Rectal smooth muscle tissue (tissue), 1 donor: ENCODE data around the gene ATF1.

Experiments
- H3K27ac ChIP-seq: one replicate; pipeline ENCODE4 v1.7.0; 2013; ENCODE audit warnings: low read depth, low read length, inconsistent platforms
- H3K27me3 ChIP-seq: one replicate; pipeline ENCODE4 v1.7.0; 2013; ENCODE audit warnings: low read length; ENCODE audit not compliant: control insufficient read depth, insufficient read depth
- H3K36me3 ChIP-seq: one replicate; pipeline ENCODE4 v1.7.0; 2013; ENCODE audit warnings: low read length; ENCODE audit not compliant: control insufficient read depth, insufficient read depth
- H3K4me1 ChIP-seq: one replicate; pipeline ENCODE4 v1.7.0; 2013; ENCODE audit warnings: low read length; ENCODE audit not compliant: control insufficient read depth, insufficient read depth
- H3K4me3 ChIP-seq: one replicate; pipeline ENCODE4 v1.7.0; 2013; ENCODE audit warnings: low read length
- H3K9ac ChIP-seq: one replicate; pipeline ENCODE4 v1.7.0; 2013; ENCODE audit warnings: low read length

ATF1 gene

DNA sequence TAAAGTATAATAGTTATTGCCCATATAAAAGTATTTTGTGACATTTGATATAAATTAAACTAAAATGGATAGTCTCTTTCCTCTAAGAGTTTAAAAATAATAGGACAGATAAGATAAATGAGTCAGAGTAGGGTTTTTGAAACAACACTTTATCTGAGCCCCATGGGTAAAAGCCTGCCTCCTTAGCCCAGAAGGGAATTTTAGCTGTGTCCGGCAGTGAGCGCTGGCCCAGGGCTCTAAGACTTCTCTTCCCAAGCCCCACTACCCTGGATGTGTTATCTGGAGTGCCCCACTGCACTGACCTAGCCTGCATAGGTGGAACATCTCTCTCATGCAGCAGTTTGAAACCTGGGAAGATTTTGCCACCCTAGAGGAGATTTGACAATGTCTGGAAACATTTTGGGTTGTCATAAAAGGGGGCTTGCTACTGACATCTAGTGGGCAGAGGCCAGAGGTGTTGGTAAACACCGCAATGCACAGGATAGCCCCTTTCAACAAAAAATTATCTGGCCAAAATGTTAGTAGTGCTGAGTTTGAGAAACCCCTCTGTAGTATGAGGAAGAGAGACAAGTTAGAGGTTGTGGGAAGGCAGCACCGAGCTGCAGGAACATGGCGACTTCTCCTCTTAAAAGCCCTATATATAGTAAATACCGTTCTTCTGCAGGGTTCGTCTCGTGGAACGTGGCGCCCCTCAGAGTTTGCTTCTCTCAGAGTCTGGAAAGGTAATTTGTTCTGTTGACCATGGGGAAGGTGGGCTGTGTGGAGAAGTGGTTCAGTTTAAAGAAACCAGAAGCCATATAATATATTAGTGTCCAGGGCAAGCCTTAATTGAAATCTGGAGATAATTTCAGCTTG, 29.3 kb upstream of the ATF1 start:
- Histone ChIP-seq H3K27ac (no peak overlapping the region), H3K4me3 (no peak overlapping the region), H3K4me1 (no peaks in the 10 kb centered on the region), H3K27me3 (no peaks in the 10 kb centered on the region), H3K9ac (no peak overlapping the region), H3K36me3 (peaks cover 21% of the 10 kb centered on the region)

DNA sequence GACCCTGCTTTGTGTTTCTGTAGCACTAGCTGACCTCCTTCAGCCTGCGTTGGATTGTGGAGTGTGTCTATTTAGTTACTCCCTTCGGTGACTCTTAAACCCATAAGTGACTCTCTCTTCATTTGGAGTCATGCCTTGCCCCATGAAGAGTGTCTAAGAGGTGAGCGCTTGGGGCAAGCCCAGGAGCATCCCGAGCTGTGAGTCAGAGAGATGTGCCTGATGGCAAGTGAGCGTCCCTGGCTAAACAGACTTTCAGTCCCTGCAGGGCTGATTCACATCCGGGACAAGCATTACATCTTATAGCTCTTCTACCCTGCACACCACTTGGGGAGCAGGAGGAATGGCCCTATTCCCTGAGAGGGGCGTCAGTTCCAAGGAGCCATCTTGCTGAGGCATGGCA, 24.3 kb upstream of the ATF1 start:
- H3K36me3 ChIP-seq = peaks cover 23% of the 10 kb centered on the region
- no peak overlapping the region for H3K27ac ChIP-seq
- H3K4me3 ChIP-seq = no peak overlapping the region
- no peaks in the 10 kb centered on the region for H3K27me3 ChIP-seq
- no peaks in the 10 kb centered on the region for H3K4me1 ChIP-seq
- H3K9ac ChIP-seq = no peak overlapping the region

DNA sequence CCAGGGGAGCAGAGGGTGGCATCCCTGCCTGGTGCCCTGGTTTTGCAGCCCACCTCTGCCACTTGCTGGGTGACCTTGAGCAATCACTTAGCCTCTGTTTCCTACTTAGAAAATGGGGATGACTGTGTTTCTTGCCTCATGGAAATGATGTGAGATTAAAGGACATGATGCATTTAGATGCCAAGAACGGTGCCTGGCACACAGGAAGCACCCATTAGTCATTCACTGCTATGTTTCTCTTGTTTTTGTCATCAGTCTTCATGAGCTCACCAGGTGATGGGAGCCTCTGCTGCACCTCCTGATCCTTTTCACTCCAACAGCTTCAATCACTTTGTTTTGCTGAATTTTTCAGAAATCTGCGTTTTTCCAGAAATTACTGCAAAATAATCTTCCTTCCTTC, 23.6 kb upstream of the ATF1 start:
- Histone ChIP-seq H3K4me3 (no peak overlapping the region), H3K36me3 (peaks cover 25% of the 10 kb centered on the region), H3K9ac (no peak overlapping the region), H3K4me1 (no peaks in the 10 kb centered on the region), H3K27me3 (no peaks in the 10 kb centered on the region), H3K27ac (no peak overlapping the region)

DNA sequence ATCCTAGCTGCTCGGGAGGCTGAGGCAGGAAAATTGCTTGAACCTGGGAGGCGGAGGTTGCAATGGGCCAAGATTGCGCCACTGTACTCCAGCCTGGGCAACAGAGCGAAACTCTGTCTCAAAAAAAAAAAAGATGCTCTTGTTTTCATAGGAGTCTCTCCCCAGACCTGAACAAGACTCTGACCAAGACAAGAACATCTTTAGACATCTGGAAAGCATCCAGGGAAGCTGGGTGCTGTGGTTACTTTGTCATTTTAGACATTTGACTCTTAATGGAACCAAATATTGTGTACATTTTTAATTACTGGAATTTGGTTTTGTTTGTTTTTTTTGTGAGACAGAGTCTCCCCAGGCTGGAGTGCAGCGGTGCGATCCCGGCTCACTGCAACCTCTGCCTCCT, 21.1 kb upstream of the ATF1 start:
- H3K36me3 ChIP-seq = peaks cover 27% of the 10 kb centered on the region
- no peaks in the 10 kb centered on the region for H3K27me3 ChIP-seq
- no peaks in the 10 kb centered on the region for H3K4me1 ChIP-seq
- no peak overlapping the region for H3K4me3 ChIP-seq
- H3K9ac ChIP-seq = no peak overlapping the region
- H3K27ac ChIP-seq = no peak overlapping the region

DNA sequence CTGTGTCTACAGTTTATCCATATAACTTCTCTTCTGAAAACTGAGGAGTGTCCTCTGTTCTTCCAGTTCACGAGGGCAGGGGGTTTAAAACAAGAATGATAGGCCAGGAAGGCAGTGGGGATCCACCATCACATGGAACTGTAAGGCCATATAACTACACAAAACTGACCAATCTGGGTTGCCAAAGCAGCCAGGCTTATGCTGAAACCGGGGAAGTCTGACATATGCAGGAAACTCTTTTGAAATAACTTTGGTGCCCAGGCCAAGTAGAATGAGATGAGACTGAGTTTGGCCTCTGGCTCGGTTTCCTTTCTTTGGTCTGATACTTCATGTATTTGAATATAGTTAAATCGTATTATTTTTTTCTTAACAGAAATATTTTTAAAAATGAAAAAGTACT, 18.0 kb upstream of the ATF1 start:
- H3K4me3 ChIP-seq = no peak overlapping the region
- no peaks in the 10 kb centered on the region for H3K27me3 ChIP-seq
- H3K9ac ChIP-seq = no peak overlapping the region
- H3K4me1 ChIP-seq = no peaks in the 10 kb centered on the region
- peaks cover 20% of the 10 kb centered on the region for H3K36me3 ChIP-seq
- no peak overlapping the region for H3K27ac ChIP-seq

DNA sequence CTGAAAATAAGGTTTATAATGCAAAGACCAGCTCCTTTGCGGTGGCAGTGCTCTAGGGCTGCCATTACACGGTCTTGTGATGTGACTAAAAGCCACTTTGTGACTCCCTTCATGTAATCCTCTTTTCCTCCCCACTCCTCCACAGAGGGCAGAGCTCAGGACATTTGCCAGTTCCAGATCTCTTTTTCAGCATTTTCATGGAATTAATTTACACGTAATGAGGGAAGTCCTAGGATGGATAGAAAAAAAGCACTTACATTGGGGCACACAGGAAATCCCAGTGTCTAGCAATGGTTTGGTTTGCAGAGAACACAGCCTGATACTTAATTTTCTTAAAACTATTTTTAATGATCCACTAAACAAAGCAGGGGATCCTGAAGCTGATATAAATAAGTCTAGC, 17.5 kb upstream of the ATF1 start:
- Histone ChIP-seq H3K4me3 (no peak overlapping the region), H3K27ac (no peak overlapping the region), H3K4me1 (no peaks in the 10 kb centered on the region), H3K27me3 (no peaks in the 10 kb centered on the region), H3K36me3 (peaks cover 19% of the 10 kb centered on the region), H3K9ac (no peak overlapping the region)

DNA sequence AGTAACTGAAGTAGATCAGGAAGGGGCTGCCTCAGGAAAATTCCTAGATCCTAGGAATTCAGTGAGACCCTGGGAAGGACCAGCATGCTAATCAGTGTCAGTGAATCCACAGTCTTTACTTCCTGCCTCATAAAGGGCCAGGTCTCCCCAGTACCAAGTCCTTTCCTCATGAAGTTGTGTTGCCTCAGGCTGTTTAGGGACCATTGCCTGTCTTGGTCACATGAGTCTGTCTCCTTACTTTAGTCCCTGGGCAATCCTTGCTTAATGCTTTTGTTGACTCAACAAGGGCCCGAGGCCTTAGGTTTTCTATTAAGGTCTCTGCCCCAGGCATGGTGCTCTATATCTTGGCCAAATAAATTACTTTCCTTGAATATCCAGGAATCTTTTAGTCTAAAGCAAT, 16.1 kb upstream of the ATF1 start:
- H3K27me3 ChIP-seq = no peaks in the 10 kb centered on the region
- no peak overlapping the region for H3K9ac ChIP-seq
- no peak overlapping the region for H3K27ac ChIP-seq
- H3K4me1 ChIP-seq = no peaks in the 10 kb centered on the region
- no peak overlapping the region for H3K4me3 ChIP-seq
- H3K36me3 ChIP-seq = peaks cover 15% of the 10 kb centered on the region

DNA sequence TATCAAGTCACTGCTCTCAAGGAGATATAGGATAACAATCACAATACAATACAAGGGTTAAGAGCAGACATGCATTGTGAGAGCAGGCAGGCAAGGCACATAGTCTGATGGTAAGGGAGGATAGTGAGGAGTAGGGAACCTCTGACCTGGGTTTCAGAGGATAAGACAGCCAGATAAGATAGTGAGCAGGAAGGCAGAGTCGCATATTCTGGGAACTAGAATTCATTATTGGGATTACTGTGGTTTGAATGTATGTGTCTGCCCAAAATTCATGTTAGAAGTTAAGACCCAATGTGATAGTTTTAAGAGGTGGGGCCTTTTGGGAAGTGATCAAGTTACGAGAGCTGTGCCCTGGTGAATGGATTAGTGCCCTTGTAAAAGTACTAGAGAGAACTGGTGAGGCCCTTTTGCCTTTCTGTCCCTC, 14.4 kb upstream of the ATF1 start:
- H3K4me1 ChIP-seq = no peaks in the 10 kb centered on the region
- H3K9ac ChIP-seq = no peak overlapping the region
- no peaks in the 10 kb centered on the region for H3K27me3 ChIP-seq
- H3K4me3 ChIP-seq = no peak overlapping the region
- no peak overlapping the region for H3K27ac ChIP-seq
- peaks cover 13% of the 10 kb centered on the region for H3K36me3 ChIP-seq

DNA sequence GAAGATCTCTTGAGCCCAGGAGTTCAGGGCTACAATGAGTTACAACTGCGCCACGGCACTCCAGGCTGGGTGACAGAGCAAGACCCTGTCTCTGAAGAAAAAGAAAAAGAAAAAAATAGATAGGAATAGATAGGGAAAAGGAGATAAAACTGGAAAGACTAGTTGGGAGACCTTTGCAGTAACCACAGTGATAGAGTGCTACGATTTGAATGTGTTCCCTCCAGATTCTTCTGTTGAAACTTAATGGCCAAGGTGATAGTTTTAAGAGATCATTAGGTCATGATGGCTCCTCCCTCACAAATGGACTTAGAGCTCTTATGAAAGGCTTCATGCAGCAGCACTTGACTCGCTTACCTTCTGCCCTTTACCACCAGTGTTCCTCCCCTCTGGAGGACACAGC, 13.5 kb upstream of the ATF1 start:
- no peaks in the 10 kb centered on the region for H3K4me1 ChIP-seq
- no peak overlapping the region for H3K9ac ChIP-seq
- H3K36me3 ChIP-seq = peaks cover 10% of the 10 kb centered on the region
- no peak overlapping the region for H3K27ac ChIP-seq
- H3K4me3 ChIP-seq = no peak overlapping the region
- no peaks in the 10 kb centered on the region for H3K27me3 ChIP-seq

DNA sequence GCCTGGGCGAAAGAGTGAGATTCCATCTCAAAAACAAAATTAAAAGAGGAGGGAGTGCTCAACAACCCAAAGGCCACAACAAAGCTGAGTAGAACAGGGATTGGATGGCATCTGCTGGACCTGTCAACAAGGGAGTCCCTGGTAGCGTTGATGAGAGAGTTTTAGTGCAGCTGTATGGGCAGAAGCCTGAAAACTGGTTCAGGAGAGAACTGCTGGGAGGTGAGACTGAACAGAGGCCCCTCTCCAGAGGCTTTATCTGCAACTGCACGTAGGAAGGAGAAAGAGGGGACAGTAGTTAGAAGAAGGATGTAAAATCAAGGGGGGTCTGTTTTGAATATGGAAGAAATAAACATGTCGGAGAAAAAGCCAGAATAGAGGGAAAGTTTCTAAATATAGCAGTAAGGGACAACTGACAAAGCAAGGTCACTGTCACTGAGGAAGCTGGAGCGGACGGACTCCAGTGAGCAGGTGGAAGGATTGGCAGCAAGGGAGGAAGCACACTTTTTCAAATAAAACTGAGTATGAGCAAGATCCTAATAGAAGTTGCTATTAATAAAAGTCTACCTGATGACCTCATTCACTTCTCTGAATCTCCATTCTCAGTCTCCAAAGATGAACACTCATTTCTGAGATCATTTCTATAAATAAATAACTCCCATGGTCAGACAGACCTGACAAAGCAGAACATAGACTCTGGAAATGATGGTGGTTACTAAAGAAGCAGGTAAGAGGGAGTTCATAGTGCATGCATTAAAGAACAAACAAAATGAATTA, 11.8 kb upstream of the ATF1 start:
- Histone ChIP-seq H3K27me3 (no peaks in the 10 kb centered on the region), H3K27ac (no peak overlapping the region), H3K4me1 (no peaks in the 10 kb centered on the region), H3K9ac (no peak overlapping the region), H3K36me3 (peaks cover 10% of the 10 kb centered on the region), H3K4me3 (no peak overlapping the region)

DNA sequence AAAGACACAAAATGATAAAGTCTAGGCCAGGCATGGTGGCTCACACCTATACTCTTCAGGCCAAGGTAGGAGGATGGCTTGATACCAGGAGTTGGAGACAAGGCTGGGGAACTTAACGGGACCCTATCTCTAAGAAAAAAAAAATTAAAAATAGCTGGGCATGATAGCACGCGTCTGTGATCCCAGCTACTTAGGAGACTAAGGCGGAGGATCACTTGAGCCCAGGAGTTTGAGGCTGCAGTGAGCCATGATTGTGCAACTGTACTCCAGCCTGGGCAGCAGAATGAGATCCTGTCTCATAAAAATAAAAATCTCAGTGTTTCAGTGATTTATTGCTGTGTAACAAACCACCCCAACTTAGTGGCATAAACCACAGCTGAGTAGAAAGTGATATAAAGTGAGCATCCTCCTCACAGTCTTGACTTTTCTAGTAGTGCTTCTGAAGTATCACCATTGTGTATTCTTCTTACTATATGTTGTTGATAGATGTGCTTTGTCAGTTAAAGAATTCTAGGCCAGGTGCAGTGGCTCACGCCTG, 10.6 kb upstream of the ATF1 start:
- Histone ChIP-seq H3K4me3 (no peak overlapping the region), H3K4me1 (no peaks in the 10 kb centered on the region), H3K9ac (no peak overlapping the region), H3K27ac (no peak overlapping the region), H3K27me3 (no peaks in the 10 kb centered on the region), H3K36me3 (no peaks in the 10 kb centered on the region)

DNA sequence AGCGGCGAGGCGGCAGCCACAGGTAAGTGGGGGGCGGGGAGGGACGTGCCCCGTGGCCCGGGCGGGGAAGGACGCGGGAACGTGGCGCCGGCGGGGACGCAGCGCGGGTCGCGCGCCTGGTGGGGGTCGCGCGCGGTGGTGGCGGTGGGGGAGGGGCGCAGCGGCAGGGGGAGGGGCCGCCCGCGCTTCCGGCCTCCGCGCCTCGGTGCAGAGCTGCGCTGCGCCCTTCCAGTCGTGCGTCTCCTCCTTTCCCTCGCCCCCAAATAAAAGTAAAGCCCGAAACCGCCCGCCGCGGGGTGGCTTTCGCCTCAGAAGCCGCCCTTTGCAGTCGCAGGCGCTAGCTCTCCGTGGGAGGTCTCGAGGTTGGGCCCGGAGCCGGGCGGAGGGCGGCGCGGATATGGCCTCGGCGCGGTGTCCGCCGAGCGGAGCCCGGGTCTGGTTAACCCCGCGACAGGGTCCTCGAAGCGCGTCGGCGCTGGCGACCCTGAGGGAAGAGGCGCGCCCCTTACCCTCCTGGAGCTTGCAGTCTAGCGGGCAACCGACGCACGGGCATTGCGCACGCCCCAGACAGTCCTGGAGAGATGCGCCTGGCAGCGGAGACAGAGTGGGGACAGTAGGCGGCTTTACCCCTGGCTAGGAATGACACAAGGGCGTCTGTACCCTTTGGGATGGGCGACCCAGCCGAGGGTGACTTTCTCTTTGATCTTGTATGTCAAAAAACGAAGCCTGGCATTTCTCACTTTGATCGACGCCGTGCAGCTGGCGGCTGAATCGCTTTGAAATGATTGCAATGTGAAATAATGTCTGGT, 589 bp downstream of the ATF1 start:
- peak overlapping the region; percentile 95 for H3K9ac ChIP-seq
- H3K36me3 ChIP-seq = no peaks in the 10 kb centered on the region
- peak overlapping the region; percentile 99 for H3K27ac ChIP-seq
- peak overlapping the region; percentile 98 for H3K4me3 ChIP-seq
- H3K4me1 ChIP-seq = peaks cover 5% of the 10 kb centered on the region
- H3K27me3 ChIP-seq = no peaks in the 10 kb centered on the region
